ENCODE data around the gene NIT2.
"Not testable (repeated sequence)": the region's sequence is repeated elsewhere in the genome, so short reads cannot be mapped to it uniquely, and the experiment has no call there.

Gene NIT2

DNA sequence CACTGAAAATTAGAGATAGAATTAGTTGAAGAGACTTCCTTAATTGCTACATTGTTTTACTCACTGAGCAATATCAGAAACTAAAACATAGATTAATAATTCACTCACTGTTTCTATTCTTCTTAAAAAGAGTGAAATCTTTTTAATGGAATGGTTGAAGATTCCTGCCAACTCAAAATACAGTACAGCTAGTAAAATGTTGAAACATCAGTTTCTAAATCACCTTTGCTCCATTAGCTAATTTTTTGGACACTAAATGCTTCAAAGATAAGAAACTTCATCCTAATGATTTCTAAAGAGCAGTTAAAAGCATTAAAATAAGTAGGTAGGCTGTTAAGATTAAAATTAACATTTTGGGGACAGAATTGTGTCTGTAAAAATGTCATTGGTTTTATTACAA lies 10.5 kb upstream of the NIT2 start:
- in situ Hi-C loops (cut with MboI; ENCODE audit: low sequenced_read_pairs, unreplicated experiment), result no loop called here
- no peak for DNase-seq (ENCODE audit: low spot score)
- TF ChIP-seq, protein P1, sequence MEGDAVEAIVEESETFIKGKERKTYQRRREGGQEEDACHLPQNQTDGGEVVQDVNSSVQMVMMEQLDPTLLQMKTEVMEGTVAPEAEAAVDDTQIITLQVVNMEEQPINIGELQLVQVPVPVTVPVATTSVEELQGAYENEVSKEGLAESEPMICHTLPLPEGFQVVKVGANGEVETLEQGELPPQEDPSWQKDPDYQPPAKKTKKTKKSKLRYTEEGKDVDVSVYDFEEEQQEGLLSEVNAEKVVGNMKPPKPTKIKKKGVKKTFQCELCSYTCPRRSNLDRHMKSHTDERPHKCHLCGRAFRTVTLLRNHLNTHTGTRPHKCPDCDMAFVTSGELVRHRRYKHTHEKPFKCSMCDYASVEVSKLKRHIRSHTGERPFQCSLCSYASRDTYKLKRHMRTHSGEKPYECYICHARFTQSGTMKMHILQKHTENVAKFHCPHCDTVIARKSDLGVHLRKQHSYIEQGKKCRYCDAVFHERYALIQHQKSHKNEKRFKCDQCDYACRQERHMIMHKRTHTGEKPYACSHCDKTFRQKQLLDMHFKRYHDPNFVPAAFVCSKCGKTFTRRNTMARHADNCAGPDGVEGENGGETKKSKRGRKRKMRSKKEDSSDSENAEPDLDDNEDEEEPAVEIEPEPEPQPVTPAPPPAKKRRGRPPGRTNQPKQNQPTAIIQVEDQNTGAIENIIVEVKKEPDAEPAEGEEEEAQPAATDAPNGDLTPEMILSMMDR (IDR thresholded peaks at IDR 0.05; ENCODE audit: borderline replicate concordance, control extremely low read depth, extremely low read depth, insufficient read depth, missing control alignments), result no peak

DNA sequence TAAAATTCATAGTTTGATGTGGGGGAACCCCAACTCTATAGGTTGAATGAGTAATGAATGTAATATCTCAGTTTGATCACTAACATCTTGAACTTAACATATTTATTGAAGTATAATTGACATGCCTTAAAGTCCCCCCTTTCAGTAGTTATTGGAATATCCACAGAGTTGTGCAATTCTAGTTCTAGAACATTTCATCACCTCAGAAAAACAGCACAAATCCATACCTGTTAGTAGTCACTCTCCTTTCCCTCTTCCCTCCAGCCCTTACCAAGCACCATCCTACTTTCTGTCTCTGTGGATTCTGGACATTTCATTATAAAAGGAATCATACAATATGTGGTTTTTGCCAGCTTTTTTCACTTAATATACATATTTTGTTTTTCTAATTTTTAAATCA lies 8.7 kb upstream of the NIT2 start:
- TF ChIP-seq, protein P1 (IDR thresholded peaks at IDR 0.05; ENCODE audit: borderline replicate concordance, control extremely low read depth, extremely low read depth, insufficient read depth, missing control alignments), result no peak
- no peak for DNase-seq (ENCODE audit: low spot score)
- in situ Hi-C loops (cut with MboI; ENCODE audit: low sequenced_read_pairs, unreplicated experiment), result no loop called here

DNA sequence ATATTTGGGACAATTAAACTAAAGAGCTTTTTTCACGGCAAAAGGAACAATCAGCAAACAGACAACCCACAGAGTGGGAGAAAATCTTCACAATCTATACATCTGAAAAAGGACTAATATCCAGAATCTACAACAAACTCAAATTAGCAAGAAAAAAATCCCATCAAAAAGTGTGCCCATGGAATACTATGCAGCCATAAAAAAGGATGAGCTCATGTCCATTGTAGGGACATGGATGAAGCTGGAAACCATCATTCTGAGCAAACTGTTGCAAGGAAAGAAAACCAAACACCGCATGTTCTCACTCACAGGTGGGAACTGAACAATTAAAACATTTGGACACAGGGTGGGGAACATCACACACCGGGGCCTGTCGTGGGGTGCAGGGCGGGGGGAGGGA lies 7.2 kb upstream of the NIT2 start:
- in situ Hi-C loops (cut with MboI; ENCODE audit: low sequenced_read_pairs, unreplicated experiment); DNase-seq (ENCODE audit: low spot score): not testable (repeated sequence)

DNA sequence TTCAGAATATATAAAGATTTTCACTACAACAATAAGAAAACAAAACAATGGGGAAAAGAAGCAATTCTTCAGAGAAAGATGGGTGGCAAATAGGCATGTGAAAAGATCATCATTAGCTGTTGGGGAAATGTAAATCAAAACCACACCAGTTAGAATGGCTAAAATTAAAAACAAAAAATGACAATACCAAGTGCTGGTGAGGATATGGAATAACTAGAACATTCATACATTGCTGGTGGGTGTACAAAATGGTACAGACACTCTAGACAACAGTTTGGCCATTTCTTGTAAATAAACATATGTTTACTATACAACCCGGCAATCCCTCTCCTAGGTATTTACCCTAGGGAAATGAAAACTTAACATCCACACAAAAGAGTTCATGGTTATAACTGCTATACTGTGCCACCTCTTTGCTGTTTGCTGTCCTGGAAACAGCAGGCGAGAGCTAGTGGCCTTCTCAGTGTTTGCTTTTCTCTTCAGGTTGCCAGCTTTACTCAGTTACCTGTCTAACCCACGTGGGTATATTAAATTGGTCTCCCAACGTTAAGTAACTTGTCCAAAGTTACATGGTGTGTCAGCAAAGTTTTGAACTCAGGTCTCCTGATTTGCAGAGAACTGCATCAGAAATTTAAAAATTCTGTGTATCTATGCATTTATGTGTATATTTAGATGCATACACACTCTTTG lies 4.6 kb upstream of the NIT2 start:
- TF ChIP-seq, protein P1 (IDR thresholded peaks at IDR 0.05; ENCODE audit: borderline replicate concordance, control extremely low read depth, extremely low read depth, insufficient read depth, missing control alignments), result no peak
- in situ Hi-C loops (cut with MboI; ENCODE audit: low sequenced_read_pairs, unreplicated experiment), result no loop called here

DNA sequence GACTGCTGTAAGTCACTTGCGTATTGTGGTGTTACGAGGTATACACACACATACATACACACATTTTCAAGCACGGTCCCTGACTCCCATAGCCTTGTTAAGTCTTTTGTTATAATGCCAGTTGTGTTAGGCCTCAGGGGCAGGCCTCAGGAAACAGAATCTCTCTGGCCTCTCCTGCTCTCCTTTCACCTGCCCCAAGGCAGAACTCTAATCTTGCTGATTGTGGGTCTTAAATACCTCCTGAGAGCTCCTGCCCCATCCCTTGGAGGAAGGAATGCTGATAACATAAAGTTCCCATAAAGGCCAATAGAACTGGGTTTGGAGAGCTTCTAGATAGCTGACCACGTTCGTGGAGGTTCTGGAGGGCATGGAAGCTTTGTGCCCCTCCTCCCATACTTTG lies 3.9 kb upstream of the NIT2 start:
- TF ChIP-seq, protein P1 (IDR thresholded peaks at IDR 0.05; ENCODE audit: borderline replicate concordance, control extremely low read depth, extremely low read depth, insufficient read depth, missing control alignments), result no peak
- no peak for DNase-seq (ENCODE audit: low spot score)
- in situ Hi-C loops (cut with MboI; ENCODE audit: low sequenced_read_pairs, unreplicated experiment), result no loop called here

More for the DNA sequence above, 4.6 kb upstream of the NIT2 start:
- no peak for DNase-seq (ENCODE audit: low spot score)

DNA sequence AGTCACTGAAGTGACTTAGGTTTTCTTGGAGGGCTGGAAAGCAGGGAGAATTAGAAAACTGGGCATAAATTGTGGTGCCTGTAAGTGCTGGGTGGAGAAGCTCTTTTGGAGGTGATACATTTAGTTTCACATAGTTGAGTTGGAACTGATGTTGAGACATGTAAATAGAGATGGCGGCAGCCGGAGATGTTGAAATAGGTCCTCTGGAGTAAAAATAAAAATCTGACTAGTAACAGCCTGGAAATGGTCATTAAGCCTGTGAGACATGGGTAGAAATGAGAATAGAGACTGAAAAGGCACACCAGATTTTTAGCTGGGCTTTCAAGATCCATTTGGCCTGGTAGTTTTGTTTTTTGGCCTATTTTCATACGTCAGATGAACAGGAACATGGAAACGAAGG lies 2.9 kb upstream of the NIT2 start:
- no peak for DNase-seq (ENCODE audit: low spot score)

DNA sequence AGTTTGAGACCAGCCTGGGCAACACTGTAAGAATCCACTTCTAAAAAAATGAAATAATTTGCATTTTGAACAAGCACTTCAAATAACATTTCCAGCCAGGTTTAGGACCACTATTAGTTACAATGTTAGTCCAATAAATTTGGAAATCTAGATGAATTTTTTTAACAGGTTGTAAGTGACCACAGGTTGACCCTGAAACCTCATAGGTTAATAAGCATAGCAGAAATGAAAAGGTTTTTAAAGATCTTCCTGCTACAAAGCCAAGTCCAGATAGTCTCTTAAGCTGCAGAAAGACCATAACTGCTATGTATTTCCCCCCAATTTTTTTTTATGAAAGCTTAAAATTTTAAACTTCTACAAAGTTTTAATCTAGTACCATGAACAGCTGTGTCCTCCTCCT lies 1.5 kb upstream of the NIT2 start:
- in situ Hi-C loops (cut with MboI; ENCODE audit: low sequenced_read_pairs, unreplicated experiment), result no loop called here
- DNase-seq (ENCODE audit: low spot score), result no peak
- TF ChIP-seq, protein P1 (IDR thresholded peaks at IDR 0.05; ENCODE audit: borderline replicate concordance, control extremely low read depth, extremely low read depth, insufficient read depth, missing control alignments), result no peak

More for the DNA sequence above, 2.9 kb upstream of the NIT2 start:
- in situ Hi-C loops (cut with MboI; ENCODE audit: low sequenced_read_pairs, unreplicated experiment), result no loop called here
- TF ChIP-seq, protein P1 (IDR thresholded peaks at IDR 0.05; ENCODE audit: borderline replicate concordance, control extremely low read depth, extremely low read depth, insufficient read depth, missing control alignments), result no peak

Data from GM13976 (cell line).